Thyroid gland (tissue), 4 donors: ENCODE results near the gene PVALB. TPM values are rescaled to one million over a fixed set of nuclear protein-coding genes. Genes with fewer than 3 reads are reported as not detected.

ENCODE experiments used
- DNase-seq, 2 donors: peaks; one replicate each; pipeline ENCODE4 v3.0.0-alpha.2; 2019
- H3K27ac ChIP-seq, 3 donors: fragments of 200-600 bp; sonication (generic); 1 replicate in 2 of 3; 2 replicates in 1 of 3; pipeline ENCODE4 v1.5.1; 2016 to 2019; ENCODE audit warnings: mild to moderate bottlenecking in 1 of 3, moderate library complexity in 1 of 3
- H3K27me3 ChIP-seq: fragments of 200-600 bp; sonication (generic); one replicate; pipeline ENCODE4 v1.5.1; 2019
- H3K36me3 ChIP-seq, 2 donors: fragments of 200-600 bp; sonication (generic); one replicate each; pipeline ENCODE4 v1.5.1; 2016 to 2019
- H3K4me1 ChIP-seq, 2 donors: fragments of 200-600 bp; sonication (generic); one replicate each; pipeline ENCODE4 v1.5.1; 2017 to 2019
- H3K4me3 ChIP-seq, 3 donors: fragments of 200-600 bp; sonication (generic); replicated peaks in 1 of 3; 1 replicate in 2 of 3; 2 replicates in 1 of 3; pipeline ENCODE4 v1.5.1; 2016; ENCODE audit warnings: mild to moderate bottlenecking in 1 of 3
- H3K9me3 ChIP-seq: fragments of 200-600 bp; sonication (generic); one replicate; pipeline ENCODE4 v1.5.1; 2017
- CTCF ChIP-seq, 6 experiments: fragments of 200-600 bp in 3 of 6; fragments of 450-650 bp in 3 of 6; sonication (generic) in 3 of 6; IDR thresholded peaks; one replicate each; pipeline ENCODE4 v1.5.1; 2016 to 2019; ENCODE audit warnings: antibody characterized with exemption in 6 of 6, mild to moderate bottlenecking in 2 of 6, inconsistent platforms in 1 of 6, moderate library complexity in 1 of 6
- POLR2A ChIP-seq, 2 donors: fragments of 450-650 bp; IDR thresholded peaks; one replicate each; pipeline ENCODE4 v1.6.1; 2017; ENCODE audit warnings: antibody characterized with exemption in 2 of 2, mild to moderate bottlenecking in 2 of 2, moderate library complexity in 1 of 2
- WGBS, 2 donors: methylation state at CpG; one replicate each; pipeline ENCODE4 v1.1.5; 2017; 5-methylcytosine and 5-hydroxymethylcytosine counted together
- intact Hi-C: fragments of 100-400 bp; cut with DNase I; formaldehyde crosslinking; loops from one replicate; pipeline ENCODE4 v1.15.1; 2023
- total RNA-seq, 4 donors: library from RNA; depleted of rRNA; stranded (reverse); fragments of >200 nt; gene quantifications; one replicate each; pipeline ENCODE4 v1.2.3, GENCODE V29; 2016

Gene PVALB
- total RNA-seq, 4 donors from 2014 or later = not detected

GRCh38 chr22:36822581-36822980 is 5.7 kb upstream of the PVALB start:
- no peaks in the 10 kb centered on the region for H3K36me3 ChIP-seq
- no peaks in the 10 kb centered on the region for H3K9me3 ChIP-seq
- no peaks in the 10 kb centered on the region for H3K4me1 ChIP-seq
- WGBS, 2 donors = 70 to 75% methylated on average over 6 of the region's 6 CpGs
- no peak overlapping the region for H3K4me3 ChIP-seq
- peaks cover 6% of the 10 kb centered on the region for H3K27me3 ChIP-seq
- H3K27ac ChIP-seq = no peak overlapping the region
- no peak for DNase-seq
- TF ChIP-seq CTCF (IDR thresholded peaks at IDR 0.05) = no peak
- no peak for TF ChIP-seq POLR2A (IDR thresholded peaks at IDR 0.05)
- intact Hi-C loops = no loop called here

- TF ChIP-seq CTCF (IDR thresholded peaks at IDR 0.05) (no peak), POLR2A (IDR thresholded peaks at IDR 0.05) (no peak)
- H3K4me3 ChIP-seq = no peak overlapping the region
- no peak overlapping the region for H3K27ac ChIP-seq
- intact Hi-C loops = no loop called here
- no peaks in the 10 kb centered on the region for H3K36me3 ChIP-seq
- 40% methylated on average over 3 to 7 of the region's 9 CpGs for WGBS, 2 donors
- H3K27me3 ChIP-seq = peaks cover 11% of the 10 kb centered on the region
- no peak for DNase-seq
- peaks cover 4 to 14% of the 10 kb centered on the region in 2 donors for H3K4me1 ChIP-seq
- no peaks in the 10 kb centered on the region for H3K9me3 ChIP-seq
These were observed 2.3 kb upstream of the PVALB start for GRCh38 chr22:36819112-36819511.

- DNase-seq = no peak
- Histone ChIP-seq H3K4me3 (no peak overlapping the region), H3K36me3 (no peaks in the 10 kb centered on the region), H3K4me1 (peaks cover 4 to 14% of the 10 kb centered on the region in 2 donors), H3K27me3 (peaks cover 11% of the 10 kb centered on the region), H3K27ac (no peak overlapping the region), H3K9me3 (no peaks in the 10 kb centered on the region)
- 79 to 83% methylated on average over 4 to 5 of the region's 6 CpGs for WGBS, 2 donors
- TF ChIP-seq POLR2A (IDR thresholded peaks at IDR 0.05) (no peak), CTCF (IDR thresholded peaks at IDR 0.05) (no peak)
- intact Hi-C loops = no loop called here
These were observed 1.3 kb upstream of the PVALB start for GRCh38 chr22:36818010-36818642.

GRCh38 chr22:36817525-36817848 is 652 bp upstream of the PVALB start:
- no peak for TF ChIP-seq CTCF (IDR thresholded peaks at IDR 0.05)
- no peak for TF ChIP-seq POLR2A (IDR thresholded peaks at IDR 0.05)
- 40 to 48% methylated on average over 5 of the region's 5 CpGs for WGBS, 2 donors
- Histone ChIP-seq H3K27me3 (peaks cover 11% of the 10 kb centered on the region), H3K9me3 (no peaks in the 10 kb centered on the region), H3K4me1 (peaks cover 4 to 14% of the 10 kb centered on the region in 2 donors), H3K4me3 (no peak overlapping the region), H3K36me3 (no peaks in the 10 kb centered on the region), H3K27ac (no peak overlapping the region)
- intact Hi-C loops = no loop called here
- no peak for DNase-seq

GRCh38 chr22:36816339-36816635 is 548 bp downstream of the PVALB start:
- Histone ChIP-seq H3K9me3 (no peaks in the 10 kb centered on the region), H3K4me1 (peaks cover 4 to 14% of the 10 kb centered on the region in 2 donors), H3K27ac (no peak overlapping the region), H3K36me3 (no peaks in the 10 kb centered on the region), H3K27me3 (peaks cover 11% of the 10 kb centered on the region), H3K4me3 (no peak overlapping the region)
- DNase-seq = no peak
- no peak for TF ChIP-seq POLR2A (IDR thresholded peaks at IDR 0.05)
- no peak for TF ChIP-seq CTCF (IDR thresholded peaks at IDR 0.05)
- intact Hi-C loops = no loop called here
- WGBS, 2 donors = 0% methylated on average over 1 to 2 of the region's 12 CpGs
